Stimulated activated memory B cell treated with anti-CD40 and anti-IgM and Interleukin-4, amounts not matched to agents 10 μg/mL and 1 μg/mL and 100 μg/mL, for 72 hours (primary cell): ENCODE results near the gene HOMER3.

ENCODE experiments used
- ATAC-seq: fragments of 150-1000 bp; cut with Tn5 transposase; 2 replicates; pipeline ENCODE4 v1.10.0; 2021
- H3K27ac Mint-ChIP-seq: one replicate; pipeline ENCODE4 v1.8.0; 2022; ENCODE audit warnings: mild to moderate bottlenecking, mixed read lengths
- H3K27me3 Mint-ChIP-seq: one replicate; pipeline ENCODE4 v1.8.0; 2022; ENCODE audit warnings: mixed read lengths
- H3K36me3 Mint-ChIP-seq: one replicate; pipeline ENCODE4 v1.8.0; 2022; ENCODE audit warnings: mixed read lengths
- H3K4me1 Mint-ChIP-seq: one replicate; pipeline ENCODE4 v1.8.0; 2022; ENCODE audit warnings: mixed read lengths
- H3K4me3 Mint-ChIP-seq: one replicate; pipeline ENCODE4 v1.8.0; 2022; ENCODE audit warnings: mild to moderate bottlenecking, moderate library complexity, mixed read lengths
- H3K9me3 Mint-ChIP-seq: one replicate; pipeline ENCODE4 v1.8.0; 2022; ENCODE audit warnings: mixed read lengths

Gene HOMER3

GRCh38 chr19:18945297-18945696 lies 4.3 kb upstream of the HOMER3 start:
- Mint-ChIP-seq H3K4me1 (peaks cover 52% of the 10 kb centered on the region), H3K36me3 (no peaks in the 10 kb centered on the region), H3K27ac (peak overlapping the region; percentile 61), H3K9me3 (no peaks in the 10 kb centered on the region), H3K27me3 (peaks cover 13% of the 10 kb centered on the region), H3K4me3 (no peak overlapping the region)
- ATAC-seq, result no peak

- ATAC-seq, result no peak
- Mint-ChIP-seq H3K9me3 (no peaks in the 10 kb centered on the region), H3K36me3 (no peaks in the 10 kb centered on the region), H3K27me3 (peaks cover 31% of the 10 kb centered on the region), H3K4me3 (no peak overlapping the region), H3K27ac (peak overlapping the region; percentile 61), H3K4me1 (peaks cover 61% of the 10 kb centered on the region)
These were observed 2.4 kb upstream of the HOMER3 start for GRCh38 chr19:18943465-18943864.

GRCh38 chr19:18942692-18943091 lies 1.7 kb upstream of the HOMER3 start:
- Mint-ChIP-seq H3K9me3 (no peaks in the 10 kb centered on the region), H3K27ac (peak overlapping the region; percentile 61), H3K4me3 (no peak overlapping the region), H3K4me1 (peaks cover 54% of the 10 kb centered on the region), H3K27me3 (peaks cover 31% of the 10 kb centered on the region), H3K36me3 (no peaks in the 10 kb centered on the region)
- no peak for ATAC-seq

DNA sequence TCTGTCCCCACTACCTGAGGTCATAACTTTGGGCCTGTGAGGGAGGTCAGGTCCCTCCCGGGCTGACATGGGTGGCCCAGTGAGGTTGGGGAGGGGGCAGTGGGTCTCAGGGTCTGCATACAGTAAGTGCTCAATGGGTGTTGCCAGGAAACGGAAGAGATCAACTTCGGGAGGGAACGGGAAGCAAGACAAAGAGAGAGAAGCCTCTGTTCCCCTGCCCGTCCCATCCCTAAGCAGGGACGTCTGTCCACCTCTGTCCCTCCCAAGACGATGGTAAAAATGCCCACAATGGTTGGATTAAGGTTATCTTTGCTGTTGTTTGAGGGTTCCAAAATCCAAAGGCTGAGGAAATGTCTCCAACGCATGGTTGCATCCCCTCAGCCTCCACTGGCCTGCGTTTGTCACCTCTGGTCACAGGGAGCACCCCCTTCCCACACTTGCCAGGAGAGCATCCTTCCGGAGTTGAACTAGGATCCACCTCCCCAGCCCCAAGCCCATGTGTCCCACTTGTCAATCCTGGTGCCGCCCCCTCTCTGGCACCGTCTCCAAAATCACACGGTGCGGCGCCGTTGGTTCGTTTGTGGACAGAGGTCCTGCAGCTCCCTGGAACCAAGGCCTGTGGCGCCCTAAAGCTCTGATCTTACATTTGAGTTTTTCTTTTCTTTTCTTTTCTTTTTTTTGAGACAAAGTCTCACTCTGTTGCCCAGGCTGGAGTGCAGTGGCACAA lies 774 bp upstream of the HOMER3 start:
- Mint-ChIP-seq H3K36me3 (no peaks in the 10 kb centered on the region), H3K27me3 (peaks cover 31% of the 10 kb centered on the region), H3K4me1 (peaks cover 48% of the 10 kb centered on the region), H3K9me3 (no peaks in the 10 kb centered on the region), H3K4me3 (peak overlapping the region; percentile 61), H3K27ac (peak overlapping the region; percentile 61)
- no peak for ATAC-seq

- Mint-ChIP-seq H3K4me3 (peak overlapping the region; percentile 82), H3K27ac (peak overlapping the region; percentile 18), H3K9me3 (no peaks in the 10 kb centered on the region), H3K36me3 (no peaks in the 10 kb centered on the region), H3K4me1 (peaks cover 34% of the 10 kb centered on the region), H3K27me3 (peaks cover 31% of the 10 kb centered on the region)
- ATAC-seq, result peak; percentile 47
These were observed 872 bp downstream of the HOMER3 start for GRCh38 chr19:18939922-18940768.

DNA sequence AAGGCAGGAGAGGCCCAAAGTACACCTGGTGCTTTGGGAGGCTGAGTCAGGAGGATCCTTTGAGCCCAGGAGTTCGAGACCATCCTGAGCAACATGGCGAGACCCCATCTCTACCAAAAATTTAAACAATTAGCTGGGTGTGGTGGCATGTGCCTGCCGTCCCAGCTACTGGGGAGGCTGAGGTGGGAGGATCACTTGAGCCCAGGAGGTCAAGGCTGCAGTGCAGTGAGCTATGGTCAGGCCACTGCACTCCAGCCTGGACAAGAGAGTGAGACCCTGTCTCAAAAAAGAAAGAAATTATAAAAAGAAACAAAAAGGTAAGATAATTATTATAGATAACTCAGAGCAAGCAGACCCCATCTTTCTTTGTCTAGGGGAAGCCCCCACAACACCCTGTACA lies 1.9 kb downstream of the HOMER3 start:
- ATAC-seq, result no peak
- Mint-ChIP-seq H3K27ac (no peak overlapping the region), H3K4me3 (peak overlapping the region; percentile 39), H3K36me3 (no peaks in the 10 kb centered on the region), H3K27me3 (peaks cover 38% of the 10 kb centered on the region), H3K4me1 (peaks cover 32% of the 10 kb centered on the region), H3K9me3 (no peaks in the 10 kb centered on the region)

- H3K9me3 Mint-ChIP-seq, result no peaks in the 10 kb centered on the region
- peaks cover 12% of the 10 kb centered on the region for H3K4me1 Mint-ChIP-seq
- peaks cover 14% of the 10 kb centered on the region for H3K27me3 Mint-ChIP-seq
- no peak for ATAC-seq
- no peak overlapping the region for H3K27ac Mint-ChIP-seq
- H3K4me3 Mint-ChIP-seq, result no peak overlapping the region
- H3K36me3 Mint-ChIP-seq, result no peaks in the 10 kb centered on the region
These were observed 7.7 kb downstream of the HOMER3 start for GRCh38 chr19:18933297-18933696.

- H3K4me3 Mint-ChIP-seq, result peak overlapping the region; percentile 80
- H3K27ac Mint-ChIP-seq, result peak overlapping the region; percentile 50
- peaks cover 14% of the 10 kb centered on the region for H3K27me3 Mint-ChIP-seq
- H3K36me3 Mint-ChIP-seq, result no peaks in the 10 kb centered on the region
- peaks cover 12% of the 10 kb centered on the region for H3K4me1 Mint-ChIP-seq
- ATAC-seq, result peak; percentile 88
- no peaks in the 10 kb centered on the region for H3K9me3 Mint-ChIP-seq
These were observed 8.7 kb downstream of the HOMER3 start for GRCh38 chr19:18932216-18932841.

GRCh38 chr19:18931316-18932162 lies 9.5 kb downstream of the HOMER3 start:
- no peak overlapping the region for H3K4me3 Mint-ChIP-seq
- H3K27me3 Mint-ChIP-seq, result peaks cover 14% of the 10 kb centered on the region
- no peaks in the 10 kb centered on the region for H3K9me3 Mint-ChIP-seq
- no peak for ATAC-seq
- no peaks in the 10 kb centered on the region for H3K36me3 Mint-ChIP-seq
- no peak overlapping the region for H3K27ac Mint-ChIP-seq
- H3K4me1 Mint-ChIP-seq, result peaks cover 12% of the 10 kb centered on the region

- Mint-ChIP-seq H3K9me3 (no peaks in the 10 kb centered on the region), H3K36me3 (peaks cover 17% of the 10 kb centered on the region), H3K4me3 (no peak overlapping the region), H3K27me3 (peaks cover 9% of the 10 kb centered on the region), H3K27ac (no peak overlapping the region), H3K4me1 (peaks cover 12% of the 10 kb centered on the region)
- no peak for ATAC-seq
These were observed 11.7 kb downstream of the HOMER3 start for GRCh38 chr19:18929311-18929710.

GRCh38 chr19:18928018-18928805 lies 12.8 kb downstream of the HOMER3 start:
- H3K4me1 Mint-ChIP-seq, result peaks cover 12% of the 10 kb centered on the region
- H3K27me3 Mint-ChIP-seq, result no peaks in the 10 kb centered on the region
- no peaks in the 10 kb centered on the region for H3K9me3 Mint-ChIP-seq
- H3K4me3 Mint-ChIP-seq, result no peak overlapping the region
- H3K36me3 Mint-ChIP-seq, result peaks cover 27% of the 10 kb centered on the region
- no peak overlapping the region for H3K27ac Mint-ChIP-seq
- no peak for ATAC-seq

DNA sequence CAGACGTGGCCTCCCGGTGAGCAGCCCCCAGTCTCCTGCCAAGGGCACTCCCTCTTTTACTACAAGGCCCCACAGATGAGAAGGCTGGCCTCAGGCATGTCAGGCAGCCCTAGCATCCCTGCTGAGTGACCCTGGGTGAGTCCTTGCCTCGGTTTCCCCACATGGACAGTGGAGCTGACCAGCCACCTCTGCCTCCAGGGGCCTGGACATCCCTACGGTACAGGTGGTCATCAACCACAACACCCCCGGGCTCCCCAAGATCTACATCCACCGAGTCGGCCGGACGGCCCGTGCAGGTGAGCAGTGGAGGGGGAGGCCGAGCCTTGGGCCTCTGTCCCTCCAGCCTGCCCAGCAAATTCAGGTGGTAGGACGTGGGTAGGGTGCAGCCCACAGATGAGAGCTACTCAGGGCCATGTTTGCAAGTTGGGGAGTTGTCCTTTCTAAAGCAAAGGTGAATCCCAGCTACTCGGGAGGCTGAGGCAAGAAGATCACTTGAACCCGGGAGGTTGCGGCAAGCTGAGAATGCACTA lies 16.3 kb downstream of the HOMER3 start:
- ATAC-seq, result no peak
- no peaks in the 10 kb centered on the region for H3K27me3 Mint-ChIP-seq
- peaks cover 17% of the 10 kb centered on the region for H3K4me1 Mint-ChIP-seq
- no peak overlapping the region for H3K4me3 Mint-ChIP-seq
- peaks cover 50% of the 10 kb centered on the region for H3K36me3 Mint-ChIP-seq
- no peaks in the 10 kb centered on the region for H3K9me3 Mint-ChIP-seq
- no peak overlapping the region for H3K27ac Mint-ChIP-seq

DNA sequence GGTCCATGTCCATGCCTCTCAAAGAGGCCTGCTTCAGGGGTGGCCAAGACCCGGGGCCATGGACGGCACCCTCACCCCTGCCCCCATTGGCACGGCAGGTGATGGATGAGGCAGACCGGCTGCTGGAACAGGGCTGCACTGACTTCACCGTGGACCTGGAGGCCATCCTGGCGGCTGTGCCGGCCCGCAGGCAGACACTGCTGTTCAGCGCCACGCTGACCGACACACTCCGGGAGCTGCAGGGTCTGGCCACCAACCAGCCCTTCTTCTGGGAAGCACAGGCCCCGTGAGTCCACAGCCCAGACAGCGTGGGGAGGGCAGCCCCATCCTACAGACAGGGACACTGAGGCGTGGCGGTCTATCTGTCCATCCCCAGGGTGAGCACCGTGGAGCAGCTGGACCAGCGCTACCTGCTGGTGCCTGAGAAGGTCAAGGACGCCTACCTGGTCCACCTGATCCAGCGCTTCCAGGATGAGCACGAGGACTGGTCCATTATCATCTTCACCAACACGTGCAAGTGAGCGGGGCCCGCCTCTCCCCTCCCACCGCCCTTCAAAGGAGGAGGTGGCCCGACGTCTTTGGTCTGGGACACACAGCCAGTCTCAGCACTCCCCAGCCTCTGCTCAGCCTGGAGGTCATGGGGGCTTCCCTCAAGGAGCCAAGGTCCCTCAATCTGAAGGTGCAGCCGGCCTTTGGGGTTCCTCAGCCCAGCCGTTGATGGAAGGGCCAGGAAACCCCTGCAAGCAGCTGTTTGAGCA lies 18.6 kb downstream of the HOMER3 start:
- no peak overlapping the region for H3K4me3 Mint-ChIP-seq
- ATAC-seq, result no peak
- no peaks in the 10 kb centered on the region for H3K27me3 Mint-ChIP-seq
- H3K9me3 Mint-ChIP-seq, result no peaks in the 10 kb centered on the region
- peaks cover 50% of the 10 kb centered on the region for H3K36me3 Mint-ChIP-seq
- peaks cover 29% of the 10 kb centered on the region for H3K4me1 Mint-ChIP-seq
- no peak overlapping the region for H3K27ac Mint-ChIP-seq
